ENCODE results near the gene TMEM179.

TMEM179 gene

DNA sequence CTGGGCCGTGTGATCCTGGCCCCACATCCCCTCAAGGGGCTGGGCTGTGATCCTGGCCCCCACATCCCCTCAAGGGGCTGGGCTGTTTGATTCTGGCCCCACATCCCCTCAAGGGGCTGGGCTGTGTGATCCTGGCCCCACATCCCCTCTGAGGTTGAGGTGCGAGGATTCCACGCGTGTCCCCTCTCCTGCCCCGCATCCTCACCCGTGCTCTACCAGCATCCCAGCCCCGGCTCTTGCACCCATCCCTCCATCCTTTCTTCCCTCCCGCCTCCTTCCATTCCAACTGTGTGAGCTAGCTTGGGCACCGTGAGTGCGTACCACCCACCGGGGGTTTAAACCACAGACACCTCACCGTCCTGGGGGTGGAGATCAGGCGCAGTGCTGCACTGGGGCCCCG is 31.1 kb upstream of the TMEM179 start:
- TF ChIP-seq, protein P1, sequence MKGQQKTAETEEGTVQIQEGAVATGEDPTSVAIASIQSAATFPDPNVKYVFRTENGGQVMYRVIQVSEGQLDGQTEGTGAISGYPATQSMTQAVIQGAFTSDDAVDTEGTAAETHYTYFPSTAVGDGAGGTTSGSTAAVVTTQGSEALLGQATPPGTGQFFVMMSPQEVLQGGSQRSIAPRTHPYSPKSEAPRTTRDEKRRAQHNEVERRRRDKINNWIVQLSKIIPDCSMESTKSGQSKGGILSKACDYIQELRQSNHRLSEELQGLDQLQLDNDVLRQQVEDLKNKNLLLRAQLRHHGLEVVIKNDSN (IDR thresholded peaks at IDR 0.05) = no peak
- no peak for TF ChIP-seq TEAD4 (IDR thresholded peaks at IDR 0.05)
- no peak for TF ChIP-seq NFIC (IDR thresholded peaks at IDR 0.05)
- no peak for TF ChIP-seq FOXM1 (IDR thresholded peaks at IDR 0.05; ENCODE audit: borderline replicate concordance, low read depth)
- no peak for TF ChIP-seq YY1 (IDR thresholded peaks at IDR 0.05; ENCODE audit: low read depth)
- no peak for TF ChIP-seq TCF12 (IDR thresholded peaks at IDR 0.05; ENCODE audit: low read depth)
- TF ChIP-seq EP300 (IDR thresholded peaks at IDR 0.05; ENCODE audit: borderline replicate concordance) = no peak
- TF ChIP-seq, protein P2, sequence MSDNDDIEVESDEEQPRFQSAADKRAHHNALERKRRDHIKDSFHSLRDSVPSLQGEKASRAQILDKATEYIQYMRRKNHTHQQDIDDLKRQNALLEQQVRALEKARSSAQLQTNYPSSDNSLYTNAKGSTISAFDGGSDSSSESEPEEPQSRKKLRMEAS (IDR thresholded peaks at IDR 0.05) = no peak
- TF ChIP-seq CEBPB (IDR thresholded peaks at IDR 0.05) = no peak
- no peak for TF ChIP-seq TAF1 (IDR thresholded peaks at IDR 0.05; ENCODE audit: low read depth)
- TF ChIP-seq, protein P3, sequence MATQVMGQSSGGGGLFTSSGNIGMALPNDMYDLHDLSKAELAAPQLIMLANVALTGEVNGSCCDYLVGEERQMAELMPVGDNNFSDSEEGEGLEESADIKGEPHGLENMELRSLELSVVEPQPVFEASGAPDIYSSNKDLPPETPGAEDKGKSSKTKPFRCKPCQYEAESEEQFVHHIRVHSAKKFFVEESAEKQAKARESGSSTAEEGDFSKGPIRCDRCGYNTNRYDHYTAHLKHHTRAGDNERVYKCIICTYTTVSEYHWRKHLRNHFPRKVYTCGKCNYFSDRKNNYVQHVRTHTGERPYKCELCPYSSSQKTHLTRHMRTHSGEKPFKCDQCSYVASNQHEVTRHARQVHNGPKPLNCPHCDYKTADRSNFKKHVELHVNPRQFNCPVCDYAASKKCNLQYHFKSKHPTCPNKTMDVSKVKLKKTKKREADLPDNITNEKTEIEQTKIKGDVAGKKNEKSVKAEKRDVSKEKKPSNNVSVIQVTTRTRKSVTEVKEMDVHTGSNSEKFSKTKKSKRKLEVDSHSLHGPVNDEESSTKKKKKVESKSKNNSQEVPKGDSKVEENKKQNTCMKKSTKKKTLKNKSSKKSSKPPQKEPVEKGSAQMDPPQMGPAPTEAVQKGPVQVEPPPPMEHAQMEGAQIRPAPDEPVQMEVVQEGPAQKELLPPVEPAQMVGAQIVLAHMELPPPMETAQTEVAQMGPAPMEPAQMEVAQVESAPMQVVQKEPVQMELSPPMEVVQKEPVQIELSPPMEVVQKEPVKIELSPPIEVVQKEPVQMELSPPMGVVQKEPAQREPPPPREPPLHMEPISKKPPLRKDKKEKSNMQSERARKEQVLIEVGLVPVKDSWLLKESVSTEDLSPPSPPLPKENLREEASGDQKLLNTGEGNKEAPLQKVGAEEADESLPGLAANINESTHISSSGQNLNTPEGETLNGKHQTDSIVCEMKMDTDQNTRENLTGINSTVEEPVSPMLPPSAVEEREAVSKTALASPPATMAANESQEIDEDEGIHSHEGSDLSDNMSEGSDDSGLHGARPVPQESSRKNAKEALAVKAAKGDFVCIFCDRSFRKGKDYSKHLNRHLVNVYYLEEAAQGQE (IDR thresholded peaks at IDR 0.05; ENCODE audit: low read depth) = no peak
- TF ChIP-seq CREB1 (IDR thresholded peaks at IDR 0.05; ENCODE audit: low read depth) = no peak
- TF ChIP-seq ZBTB7A (IDR thresholded peaks at IDR 0.05; ENCODE audit: low read depth) = no peak
- TF ChIP-seq RAD21 (IDR thresholded peaks at IDR 0.05; ENCODE audit: low read depth) = no peak
- TF ChIP-seq EGR1 (IDR thresholded peaks at IDR 0.05) = no peak

DNA sequence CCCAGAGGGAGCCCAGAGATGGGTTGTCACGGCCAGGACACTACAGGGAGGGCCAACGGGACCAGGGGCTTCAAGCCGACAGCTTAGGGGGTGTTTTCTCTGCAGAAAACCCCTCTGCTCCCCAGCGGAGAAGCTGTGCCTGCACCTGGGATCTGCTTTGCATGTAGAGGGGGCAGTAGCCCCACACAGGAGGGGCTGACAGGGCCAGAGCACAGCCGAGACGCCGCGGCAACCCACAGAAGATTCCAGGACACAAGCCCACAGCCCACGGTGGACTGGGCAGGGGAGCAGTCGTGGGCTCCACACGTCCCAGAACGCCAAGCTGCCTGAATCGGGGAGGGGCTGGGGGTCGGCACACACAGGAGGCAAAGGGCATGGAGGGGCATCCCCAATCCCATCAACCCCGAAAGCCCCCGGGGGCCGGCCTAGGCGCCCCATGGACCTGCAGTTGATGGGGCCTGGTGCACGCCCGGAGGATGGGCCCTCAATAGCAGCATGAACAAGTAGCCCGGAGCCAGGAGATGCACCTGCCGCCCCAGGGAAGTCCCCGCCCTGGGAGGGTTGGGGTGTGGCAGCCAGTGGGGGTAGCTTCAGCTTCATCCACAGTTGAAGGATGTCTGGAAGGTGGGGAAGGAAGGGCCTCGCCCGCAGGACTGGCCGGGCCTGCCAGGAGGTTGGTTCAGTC is 30.5 kb upstream of the TMEM179 start:
- TF ChIP-seq, protein P2 (IDR thresholded peaks at IDR 0.05) = no peak
- no peak for TF ChIP-seq CEBPB (IDR thresholded peaks at IDR 0.05)
- TF ChIP-seq, protein P3 (IDR thresholded peaks at IDR 0.05; ENCODE audit: low read depth) = no peak
- TF ChIP-seq EGR1 (IDR thresholded peaks at IDR 0.05) = no peak
- TF ChIP-seq RAD21 (IDR thresholded peaks at IDR 0.05; ENCODE audit: low read depth) = no peak
- TF ChIP-seq YY1 (IDR thresholded peaks at IDR 0.05; ENCODE audit: low read depth) = no peak
- TF ChIP-seq CREB1 (IDR thresholded peaks at IDR 0.05; ENCODE audit: low read depth) = no peak
- TF ChIP-seq TEAD4 (IDR thresholded peaks at IDR 0.05) = no peak

DNA sequence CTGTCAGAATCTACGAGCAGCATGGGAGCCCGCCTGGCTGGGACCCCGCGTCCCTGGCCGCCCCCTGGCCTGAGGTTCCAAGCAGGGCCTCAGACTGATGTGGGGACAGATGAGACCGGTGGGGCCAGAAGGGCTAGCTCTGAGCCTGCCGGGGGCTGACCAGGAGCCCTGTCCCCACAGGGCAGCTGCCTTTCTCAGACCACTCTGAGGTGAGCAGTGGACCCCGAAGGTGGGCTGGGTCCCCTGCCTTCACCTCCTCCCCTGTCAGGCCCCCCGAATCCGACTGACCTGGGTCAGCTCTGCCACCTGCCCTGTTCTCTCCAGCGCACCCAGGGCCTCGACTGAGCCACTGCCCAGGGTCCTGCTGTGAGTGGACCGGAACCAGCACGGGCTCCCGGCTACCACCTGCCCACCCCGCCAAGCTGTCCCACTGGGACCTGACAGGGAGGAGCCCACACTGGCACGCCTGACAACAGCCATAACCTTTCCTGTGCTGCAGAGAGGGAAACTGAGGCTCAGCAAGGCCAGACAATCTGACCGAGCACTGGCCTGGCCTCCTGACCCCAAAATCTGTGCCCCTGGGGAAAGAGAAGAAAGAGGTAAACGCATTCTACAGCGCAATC is 29.7 kb upstream of the TMEM179 start:
- TF ChIP-seq, protein P3 (IDR thresholded peaks at IDR 0.05; ENCODE audit: low read depth) = no peak
- TF ChIP-seq ZBTB7A (IDR thresholded peaks at IDR 0.05; ENCODE audit: low read depth) (no peak), TAF1 (IDR thresholded peaks at IDR 0.05; ENCODE audit: low read depth) (no peak), YY1 (IDR thresholded peaks at IDR 0.05; ENCODE audit: low read depth) (no peak), CREB1 (IDR thresholded peaks at IDR 0.05; ENCODE audit: low read depth) (no peak), RAD21 (IDR thresholded peaks at IDR 0.05; ENCODE audit: low read depth) (no peak), CEBPB (IDR thresholded peaks at IDR 0.05) (no peak), EP300 (IDR thresholded peaks at IDR 0.05; ENCODE audit: borderline replicate concordance) (no peak), EGR1 (IDR thresholded peaks at IDR 0.05) (no peak), NFIC (IDR thresholded peaks at IDR 0.05) (no peak), TEAD4 (IDR thresholded peaks at IDR 0.05) (no peak), TCF12 (IDR thresholded peaks at IDR 0.05; ENCODE audit: low read depth) (no peak)
- TF ChIP-seq, protein P2 (IDR thresholded peaks at IDR 0.05) = no peak
- TF ChIP-seq, protein P1 (IDR thresholded peaks at IDR 0.05) = no peak
